ENCODE measurements around the gene AKAP6.

- no peak for TF ChIP-seq NFYB (IDR thresholded peaks at IDR 0.05; ENCODE audit: insufficient read depth, low read depth, low read length)
- TF ChIP-seq POLR2AphosphoS5 (IDR thresholded peaks at IDR 0.05; ENCODE audit: low read length) = no peak
- no peak for TF ChIP-seq RFX5 (IDR thresholded peaks at IDR 0.05; ENCODE audit: low read depth, low read length)
- TF ChIP-seq REST (IDR thresholded peaks at IDR 0.05; ENCODE audit: low read depth, low read length) = no peak
- no peak for TF ChIP-seq FOS (IDR thresholded peaks at IDR 0.05; ENCODE audit: borderline replicate concordance, extremely low read depth, insufficient read length)
- TF ChIP-seq EGR1 (IDR thresholded peaks at IDR 0.05; ENCODE audit: borderline replicate concordance in 1 of 2, low read depth in 2 of 2, low read length in 2 of 2) = no peak
These were observed 280.3 kb downstream of the AKAP6 start for GRCh38 chr14:32609388-32609787.
